Measurements from ENCODE around the gene COPS9.

The COPS9 gene

GRCh38 chr2:240111253-240111652 lies 24.9 kb downstream of the COPS9 start:
- DNase-seq (ENCODE audit: low read depth in 2 of 2): no peak

DNA sequence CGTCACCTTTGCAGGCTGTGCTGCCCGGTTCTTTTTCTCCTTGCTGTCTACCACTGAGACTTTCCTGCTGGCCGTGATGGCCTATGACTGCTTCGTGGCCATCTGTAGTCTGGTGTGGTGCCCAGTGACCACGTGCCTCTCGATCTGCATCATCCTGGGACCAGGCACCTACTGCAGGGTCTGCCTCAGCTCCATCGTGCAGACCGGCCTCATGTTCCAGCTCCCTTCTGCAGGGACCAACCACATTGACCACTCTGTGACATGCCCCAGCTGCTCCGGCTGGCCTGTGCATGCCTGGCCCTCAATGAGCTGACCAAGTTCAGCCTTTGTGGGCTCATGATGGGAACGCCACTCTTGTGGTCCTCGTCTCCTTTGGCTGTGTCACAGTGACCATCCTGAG lies 26.7 kb downstream of the COPS9 start:
- no peak for DNase-seq (ENCODE audit: low read depth in 2 of 2)

GRCh38 chr2:240107477-240107796 lies 28.7 kb downstream of the COPS9 start:
- DNase-seq (ENCODE audit: low read depth in 2 of 2): no peak

- no peak for DNase-seq (ENCODE audit: low read depth in 2 of 2)
These were observed 29.2 kb downstream of the COPS9 start for GRCh38 chr2:240106765-240107476.

DNA sequence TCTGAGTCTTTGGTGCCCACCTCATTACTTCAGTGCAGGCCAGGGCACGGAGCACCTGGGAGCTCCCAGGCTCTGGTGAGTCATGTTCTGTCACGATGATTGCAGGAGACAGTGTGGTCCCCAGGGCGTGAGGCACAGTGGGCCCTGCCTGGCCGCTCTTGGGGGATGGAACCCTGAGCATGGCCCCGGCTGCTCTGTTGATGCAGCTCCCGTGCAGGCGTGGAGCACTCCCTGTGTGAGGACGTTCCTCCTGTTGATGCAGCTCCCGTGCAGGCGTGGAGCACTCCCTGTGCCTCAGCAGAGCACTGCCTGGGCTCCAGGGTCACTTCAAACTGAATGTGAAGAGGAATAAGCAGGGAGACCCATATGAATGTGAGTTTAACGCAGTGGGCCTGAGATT lies 30.1 kb downstream of the COPS9 start:
- DNase-seq (ENCODE audit: low read depth in 2 of 2): no peak

DNA sequence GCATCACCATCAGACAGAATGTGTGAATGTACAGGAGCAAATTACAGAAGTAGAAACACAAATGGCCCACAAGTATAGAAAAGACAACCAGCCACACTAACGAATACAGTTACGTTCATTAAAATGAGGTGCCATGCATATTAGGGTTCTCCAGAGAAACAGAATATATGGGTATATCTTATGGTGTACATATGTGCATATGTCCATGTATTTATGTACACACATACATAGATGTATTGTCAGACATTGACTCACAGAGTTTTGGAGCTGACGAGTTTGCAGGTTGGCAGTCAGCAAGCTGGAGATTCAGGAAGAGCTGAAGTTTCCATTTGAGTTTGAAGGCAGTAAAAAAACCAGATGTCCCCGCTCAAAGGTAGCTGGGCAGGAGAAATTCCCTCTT lies 33.0 kb downstream of the COPS9 start:
- no peak for DNase-seq (ENCODE audit: low read depth in 2 of 2)

DNA sequence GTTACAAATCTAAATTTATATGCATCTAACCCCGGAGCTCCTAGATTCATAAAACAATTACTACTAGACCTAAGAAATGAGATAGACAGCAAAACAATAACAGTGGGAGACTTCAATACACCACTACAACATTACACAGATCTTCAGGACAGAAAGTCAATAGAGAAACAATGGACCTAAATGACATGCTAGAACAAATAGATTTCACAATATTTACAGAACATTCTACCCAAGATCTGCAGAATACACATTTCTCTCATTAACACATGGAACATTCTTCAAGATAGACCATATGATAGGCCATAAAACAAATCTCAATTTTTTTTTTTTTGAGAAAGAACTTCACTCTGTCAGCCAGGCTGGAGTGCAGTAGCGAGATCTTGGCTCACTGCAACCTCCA lies 37.8 kb downstream of the COPS9 start:
- no peak for DNase-seq (ENCODE audit: low read depth in 2 of 2)

- DNase-seq (ENCODE audit: low read depth in 2 of 2): no peak
These were observed 40.3 kb downstream of the COPS9 start for GRCh38 chr2:240095556-240096523.

- DNase-seq (ENCODE audit: low read depth in 2 of 2): no peak
These were observed 46.8 kb downstream of the COPS9 start for GRCh38 chr2:240089306-240089705.

- DNase-seq (ENCODE audit: low read depth in 2 of 2): no peak
These were observed 49.5 kb downstream of the COPS9 start for GRCh38 chr2:240086563-240086962.

Measured in stimulated activated CD8-positive, alpha-beta memory T cell treated with anti-CD3 and anti-CD28 coated beads, Interleukin-15, amount 100 ng/mL, for 4 hours (primary cell).